ENCODE measurements around the gene SUFU.
"Not testable (repeated sequence)": the region's sequence is repeated elsewhere in the genome, so short reads cannot be mapped to it uniquely, and the experiment has no call there.

SUFU gene

DNA sequence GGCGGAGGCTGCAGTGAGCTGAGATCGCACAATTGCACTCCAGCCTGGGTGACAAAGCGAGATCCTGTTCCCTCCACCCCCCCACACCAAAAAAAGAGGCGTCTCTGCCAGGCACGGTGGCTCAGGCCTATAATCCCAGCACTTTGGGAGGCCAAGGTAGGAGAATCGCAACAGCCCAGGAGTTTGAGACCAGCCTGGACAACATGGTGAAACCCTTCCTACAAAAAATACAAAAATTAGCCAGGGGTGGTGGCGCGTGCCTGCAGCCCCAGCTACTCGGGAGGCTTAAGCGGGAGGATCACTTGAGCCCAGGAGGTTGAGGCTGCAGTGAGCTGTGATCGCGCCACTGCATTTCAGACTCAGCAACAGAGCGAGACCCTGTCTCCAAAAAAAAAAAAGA is 3.1 kb upstream of the SUFU start:
- H3K4me1 Mint-ChIP-seq (ENCODE audit: low read depth): peaks cover 38% of the 10 kb centered on the region
- H3K27me3 Mint-ChIP-seq; H3K27ac Mint-ChIP-seq; H3K4me3 Mint-ChIP-seq; H3K36me3 Mint-ChIP-seq; H3K9me3 Mint-ChIP-seq (ENCODE audit: low read depth): not testable (repeated sequence)

DNA sequence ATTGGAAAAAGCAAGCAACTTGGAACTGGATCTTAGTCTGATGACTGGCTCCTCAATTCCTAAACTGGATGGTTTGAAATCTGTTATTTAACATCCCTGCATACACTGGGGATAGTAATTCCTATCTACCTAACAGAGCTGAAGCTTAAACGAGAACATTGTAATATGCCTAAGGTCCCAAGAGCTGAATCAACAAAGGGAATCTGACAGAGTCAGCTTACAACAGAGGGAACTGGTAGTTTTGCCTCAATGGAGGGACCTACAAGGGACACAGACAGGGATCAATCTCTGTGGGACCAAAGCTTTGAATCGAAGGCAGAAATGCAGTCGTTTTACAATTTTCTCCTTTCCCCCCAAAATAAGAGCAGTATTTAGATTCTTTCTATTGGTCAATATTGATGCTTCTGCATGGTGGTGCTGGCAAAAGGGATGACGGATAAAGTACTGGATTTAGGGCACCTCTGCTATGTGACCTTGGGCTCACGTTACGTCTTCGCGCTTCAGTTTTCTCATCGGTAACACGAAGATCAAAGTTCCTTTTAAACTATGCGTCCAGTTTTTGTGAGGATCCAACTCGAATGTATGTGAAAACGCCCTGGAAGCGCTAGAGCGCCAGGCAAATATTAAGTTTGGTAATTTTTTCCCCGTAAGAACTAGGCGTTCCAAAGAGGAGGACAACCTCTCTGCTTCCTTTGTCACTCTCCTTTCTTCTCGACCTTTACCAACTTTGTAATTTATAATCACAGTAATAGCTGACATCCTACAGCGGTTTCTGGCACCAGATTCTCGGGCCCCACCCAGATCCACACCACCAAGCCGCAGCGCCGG is 2.4 kb upstream of the SUFU start:
- Mint-ChIP-seq H3K4me3 (no peak overlapping the region), H3K27me3 (no peaks in the 10 kb centered on the region), H3K9me3 (ENCODE audit: low read depth) (no peaks in the 10 kb centered on the region), H3K36me3 (peaks cover 3% of the 10 kb centered on the region), H3K4me1 (ENCODE audit: low read depth) (peaks cover 38% of the 10 kb centered on the region), H3K27ac (no peak overlapping the region)

DNA sequence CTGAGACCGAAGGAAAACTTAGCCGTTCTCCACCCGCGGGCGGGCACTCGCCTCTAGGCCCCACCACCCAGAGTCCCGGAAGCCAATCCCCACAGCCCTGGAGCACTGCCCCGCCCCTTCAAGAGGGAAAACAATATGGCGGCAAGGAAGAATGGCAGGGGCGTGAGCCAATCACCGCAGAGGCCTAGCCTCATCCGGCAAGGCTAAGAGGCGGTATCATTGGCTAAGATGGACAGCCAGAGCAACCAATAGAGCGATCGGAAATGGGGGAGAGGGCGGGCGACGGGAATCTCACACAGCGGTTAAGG is 1.8 kb upstream of the SUFU start:
- H3K4me1 Mint-ChIP-seq (ENCODE audit: low read depth): peaks cover 36% of the 10 kb centered on the region
- no peak overlapping the region for H3K4me3 Mint-ChIP-seq
- H3K27ac Mint-ChIP-seq: no peak overlapping the region
- peaks cover 3% of the 10 kb centered on the region for H3K36me3 Mint-ChIP-seq
- no peaks in the 10 kb centered on the region for H3K27me3 Mint-ChIP-seq
- H3K9me3 Mint-ChIP-seq (ENCODE audit: low read depth): no peaks in the 10 kb centered on the region

DNA sequence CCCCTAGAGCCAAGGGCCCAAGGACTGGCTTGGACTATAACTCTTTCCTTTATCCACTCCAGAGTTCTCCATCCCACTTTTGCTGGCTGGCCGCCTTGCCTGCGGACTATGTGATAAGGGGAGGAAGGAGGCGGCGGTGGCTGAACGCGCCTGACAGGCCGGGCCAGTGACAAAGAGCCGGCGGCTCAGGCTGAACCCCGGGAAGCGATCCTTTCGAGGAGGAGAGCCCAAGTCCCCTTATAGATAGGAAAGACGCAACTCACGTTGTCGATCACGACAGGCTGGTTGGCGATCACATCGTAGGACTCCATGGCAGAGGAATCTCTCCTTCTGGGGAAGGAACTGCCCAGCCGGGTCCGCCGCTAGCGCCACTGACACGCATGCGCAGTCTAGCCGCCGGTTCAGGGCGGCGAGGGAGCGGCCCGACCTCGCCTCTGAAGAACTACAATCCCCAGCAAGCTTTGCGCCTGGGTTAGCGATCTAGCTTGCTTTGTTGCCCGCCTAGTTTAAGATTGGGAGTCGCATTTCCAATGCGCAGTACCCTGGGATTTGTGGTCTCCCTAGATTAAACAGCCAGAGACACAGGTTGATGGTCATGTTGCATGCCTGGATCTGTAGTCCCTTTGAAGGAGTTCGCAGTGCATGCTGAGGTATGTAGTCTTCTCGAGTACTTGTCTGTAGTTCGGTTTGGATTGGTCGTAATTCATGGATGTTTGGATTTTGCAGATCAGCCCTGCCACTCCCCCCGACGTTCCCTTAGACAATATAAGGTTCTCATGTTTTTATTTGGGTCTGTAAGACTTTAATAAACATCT is 1.2 kb upstream of the SUFU start, which contains the start of gene ACTR1A:
ACTR1A (minus strand) TSS at position 376 of the 815 bp plus-strand sequence; CDS start at position 311, 65 bp downstream.
- no peaks in the 10 kb centered on the region for H3K27me3 Mint-ChIP-seq
- peaks cover 38% of the 10 kb centered on the region for H3K4me1 Mint-ChIP-seq (ENCODE audit: low read depth)
- no peaks in the 10 kb centered on the region for H3K9me3 Mint-ChIP-seq (ENCODE audit: low read depth)
- H3K4me3 Mint-ChIP-seq: no peak within 1 kb of the TSS
- peaks cover 3% of the 10 kb centered on the region for H3K36me3 Mint-ChIP-seq
- H3K27ac Mint-ChIP-seq: no peak within 1 kb of the TSS

DNA sequence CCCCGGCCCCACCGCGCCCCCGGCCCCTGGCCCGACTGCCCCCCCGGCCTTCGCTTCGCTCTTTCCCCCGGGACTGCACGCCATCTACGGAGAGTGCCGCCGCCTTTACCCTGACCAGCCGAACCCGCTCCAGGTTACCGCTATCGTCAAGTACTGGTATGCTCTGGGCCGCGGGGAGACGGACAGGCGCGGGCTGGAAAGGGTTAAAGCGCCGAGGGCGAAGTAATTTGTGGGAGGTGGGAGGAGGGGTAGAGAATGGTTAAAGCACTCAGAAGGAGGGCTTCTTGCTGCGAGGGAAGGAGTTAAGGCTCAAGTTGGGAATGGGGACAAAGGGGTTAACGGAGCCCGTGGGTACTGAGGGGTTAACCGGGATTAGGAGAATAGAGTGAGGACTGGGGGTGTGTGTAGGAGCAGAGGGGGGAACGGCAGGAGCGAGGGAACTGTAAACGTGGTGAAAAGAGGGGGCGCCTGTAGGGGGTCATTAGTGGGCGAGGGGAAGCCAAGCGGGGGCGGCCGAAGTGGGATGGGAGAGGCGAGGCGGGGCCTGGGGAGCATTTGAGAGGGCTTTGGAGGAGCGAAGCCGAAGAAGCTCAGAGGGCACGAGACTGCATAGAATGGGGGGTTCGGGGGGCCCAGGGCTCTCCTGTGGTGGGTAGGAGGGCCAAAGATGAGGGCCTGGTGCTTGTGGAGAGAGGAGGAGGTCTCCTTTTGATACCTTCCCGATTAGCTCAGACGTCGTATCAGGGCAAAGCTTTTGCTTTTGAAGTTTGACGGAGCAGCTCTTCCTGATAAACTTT is 605 bp downstream of the SUFU start:
- H3K27me3 Mint-ChIP-seq: no peaks in the 10 kb centered on the region
- peak overlapping the region; percentile 34 for H3K27ac Mint-ChIP-seq
- H3K36me3 Mint-ChIP-seq: no peaks in the 10 kb centered on the region
- no peaks in the 10 kb centered on the region for H3K9me3 Mint-ChIP-seq (ENCODE audit: low read depth)
- peaks cover 29% of the 10 kb centered on the region for H3K4me1 Mint-ChIP-seq (ENCODE audit: low read depth)
- no peak overlapping the region for H3K4me3 Mint-ChIP-seq

DNA sequence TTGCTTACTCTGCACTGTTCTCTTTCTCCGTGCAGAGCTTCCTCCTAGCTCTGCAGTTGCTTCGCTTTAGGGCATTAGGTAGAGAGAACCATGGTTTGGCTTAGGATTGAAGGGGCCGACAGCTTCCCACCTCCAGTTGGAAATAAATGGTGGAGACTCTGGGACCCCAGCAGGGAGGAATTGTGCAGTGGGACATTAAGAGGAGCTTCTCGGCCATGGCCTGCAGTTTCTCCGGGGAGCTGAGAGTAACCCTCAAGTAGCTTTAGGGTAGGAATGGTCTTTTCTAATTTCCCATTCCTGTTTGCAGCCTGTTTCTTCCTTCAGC is 1.2 kb downstream of the SUFU start:
- Mint-ChIP-seq H3K36me3 (no peaks in the 10 kb centered on the region), H3K27ac (peak overlapping the region; percentile 34), H3K4me1 (ENCODE audit: low read depth) (peaks cover 27% of the 10 kb centered on the region), H3K27me3 (no peaks in the 10 kb centered on the region), H3K9me3 (ENCODE audit: low read depth) (no peaks in the 10 kb centered on the region), H3K4me3 (no peak overlapping the region)

DNA sequence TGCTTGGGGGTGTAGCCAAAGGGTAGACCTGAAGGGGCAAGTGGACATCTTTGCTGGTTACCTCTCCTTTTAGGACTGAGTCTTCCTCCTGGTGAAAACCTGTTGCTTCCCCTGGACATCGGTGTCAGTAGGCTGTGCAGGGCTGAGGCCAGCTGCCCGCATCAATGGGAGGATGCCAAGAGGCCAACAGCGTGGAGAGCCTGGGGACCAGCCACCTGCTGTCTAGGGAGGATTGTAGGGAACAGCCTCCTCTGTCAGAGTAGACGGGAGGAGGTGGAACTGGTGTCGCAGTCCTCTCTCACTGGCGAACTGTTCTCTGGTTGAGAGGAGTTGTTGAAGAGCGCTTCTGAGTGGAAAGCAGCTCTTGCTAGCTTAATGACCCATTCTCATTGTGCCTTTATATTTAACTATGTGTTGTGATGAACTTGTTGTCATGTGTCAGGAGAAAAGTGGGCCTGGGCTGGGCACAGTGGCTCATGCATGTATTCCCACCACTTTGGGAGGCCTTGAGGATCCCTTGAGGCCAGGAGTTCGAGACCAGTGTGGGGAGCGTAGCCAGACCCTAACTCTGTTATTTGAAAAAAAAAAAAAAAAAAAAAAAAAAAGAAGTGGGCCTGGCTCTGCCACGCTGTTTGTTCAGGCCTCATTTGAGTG is 1.8 kb downstream of the SUFU start:
- no peaks in the 10 kb centered on the region for H3K36me3 Mint-ChIP-seq
- H3K27me3 Mint-ChIP-seq: no peaks in the 10 kb centered on the region
- peak overlapping the region; percentile 30 for H3K4me3 Mint-ChIP-seq
- H3K4me1 Mint-ChIP-seq (ENCODE audit: low read depth): peaks cover 26% of the 10 kb centered on the region
- H3K9me3 Mint-ChIP-seq (ENCODE audit: low read depth): no peaks in the 10 kb centered on the region
- H3K27ac Mint-ChIP-seq: no peak overlapping the region

DNA sequence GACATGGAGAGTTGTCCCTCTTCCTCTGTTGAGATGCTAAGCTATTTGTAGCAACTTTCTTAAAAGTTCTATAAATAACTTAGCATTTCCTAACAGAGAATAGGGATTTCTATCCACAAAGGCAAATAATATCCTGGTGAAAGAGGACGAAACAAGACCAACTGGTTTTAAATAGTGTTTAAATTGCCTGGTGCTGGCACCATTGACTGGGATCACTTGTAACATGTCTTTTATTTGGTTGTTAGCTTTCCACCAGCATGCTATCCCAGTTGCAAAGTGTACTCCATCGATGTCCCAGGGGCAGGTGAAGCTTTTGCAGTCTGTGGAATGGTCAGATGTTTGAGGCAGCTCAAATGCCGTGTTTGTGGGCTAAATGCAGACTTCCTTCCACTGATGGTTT is 3.7 kb downstream of the SUFU start:
- H3K4me3 Mint-ChIP-seq: no peak overlapping the region
- H3K4me1 Mint-ChIP-seq (ENCODE audit: low read depth): peaks cover 36% of the 10 kb centered on the region

DNA sequence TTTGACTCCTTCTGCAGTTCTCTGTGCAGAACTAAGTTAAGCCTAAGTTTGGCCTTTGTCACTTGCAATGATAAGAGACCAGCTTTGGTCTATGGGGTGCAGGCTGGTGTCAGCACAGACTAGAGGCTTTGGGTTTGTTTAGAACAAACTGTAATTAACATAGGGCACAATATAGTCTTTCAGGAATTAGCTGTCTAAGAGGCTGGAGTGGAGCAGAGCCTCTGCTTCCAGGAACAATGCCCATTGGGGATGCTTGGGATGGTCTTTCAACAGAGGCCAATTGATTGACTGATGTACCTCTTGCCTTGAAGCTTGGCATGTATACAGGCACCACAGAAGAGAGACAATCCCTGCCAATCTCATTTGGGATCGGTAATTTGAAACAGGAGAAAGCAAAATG is 4.7 kb downstream of the SUFU start:
- Mint-ChIP-seq H3K4me1 (ENCODE audit: low read depth) (peaks cover 36% of the 10 kb centered on the region), H3K27ac (no peak overlapping the region), H3K9me3 (ENCODE audit: low read depth) (no peaks in the 10 kb centered on the region), H3K27me3 (no peaks in the 10 kb centered on the region), H3K4me3 (no peak overlapping the region), H3K36me3 (peaks cover 3% of the 10 kb centered on the region)

More for the DNA sequence above, 3.7 kb downstream of the SUFU start:
- Mint-ChIP-seq H3K9me3 (ENCODE audit: low read depth) (no peaks in the 10 kb centered on the region), H3K27ac (no peak overlapping the region), H3K27me3 (no peaks in the 10 kb centered on the region), H3K36me3 (peaks cover 3% of the 10 kb centered on the region)

DNA sequence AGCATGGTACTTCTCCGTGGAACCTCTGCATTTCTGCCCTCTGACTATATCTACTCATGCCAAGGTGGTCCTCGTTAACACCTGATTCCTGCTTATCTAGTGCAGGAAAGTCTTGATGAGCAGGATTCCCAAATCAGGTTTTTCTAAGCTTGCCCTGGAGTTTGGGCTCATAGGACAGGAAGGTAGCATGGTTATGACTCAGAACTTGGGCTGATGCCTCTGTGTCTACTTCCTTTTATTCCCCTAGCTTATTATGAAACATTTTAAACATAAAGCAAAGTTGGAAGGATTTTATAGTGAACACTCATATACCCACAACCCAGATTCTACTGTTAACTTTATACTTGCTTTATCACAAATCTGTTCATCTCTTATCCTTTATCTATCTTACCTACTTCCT is 5.6 kb downstream of the SUFU start:
- Mint-ChIP-seq H3K36me3 (peaks cover 3% of the 10 kb centered on the region), H3K27me3 (no peaks in the 10 kb centered on the region), H3K4me1 (ENCODE audit: low read depth) (peaks cover 36% of the 10 kb centered on the region), H3K4me3 (no peak overlapping the region), H3K27ac (peak overlapping the region; percentile 5), H3K9me3 (ENCODE audit: low read depth) (no peaks in the 10 kb centered on the region)

DNA sequence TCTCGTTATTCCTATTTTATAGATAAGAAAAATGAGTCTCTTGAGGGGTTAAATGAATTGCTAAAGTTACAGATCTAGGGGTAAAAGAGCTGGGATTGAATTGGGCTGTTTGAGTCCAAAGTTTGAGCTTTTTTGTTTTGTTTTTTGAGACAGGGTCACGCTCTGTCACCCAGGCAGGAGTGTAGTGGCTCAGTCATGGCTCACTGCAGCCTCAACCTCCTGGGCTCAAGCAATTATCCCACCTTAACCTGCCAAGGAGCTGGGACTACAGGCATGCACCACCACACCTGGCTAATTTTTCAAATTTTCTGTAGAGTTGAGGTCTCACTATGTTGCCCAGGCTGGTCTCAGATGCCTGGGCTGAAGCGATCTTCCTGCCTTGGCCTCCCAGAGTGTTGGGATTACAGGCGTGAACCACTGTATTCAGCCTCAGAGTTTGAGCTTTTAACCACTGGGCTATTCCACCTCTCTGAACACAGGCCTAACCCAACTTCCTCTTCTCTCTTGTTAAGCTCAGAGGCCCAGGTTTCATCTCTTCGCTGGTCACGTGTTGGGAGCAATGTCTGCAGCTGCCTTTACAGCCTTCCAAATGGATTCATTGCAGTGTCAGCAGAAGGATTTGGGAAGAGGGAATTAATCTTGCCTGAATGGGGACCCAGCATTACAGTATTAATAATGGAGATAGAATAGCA is 8.0 kb downstream of the SUFU start:
- H3K9me3 Mint-ChIP-seq (ENCODE audit: low read depth): no peaks in the 10 kb centered on the region
- H3K4me1 Mint-ChIP-seq (ENCODE audit: low read depth): peaks cover 24% of the 10 kb centered on the region
- H3K4me3 Mint-ChIP-seq: no peak overlapping the region
- H3K36me3 Mint-ChIP-seq: peaks cover 3% of the 10 kb centered on the region
- no peaks in the 10 kb centered on the region for H3K27me3 Mint-ChIP-seq
- peak overlapping the region; percentile 72 for H3K27ac Mint-ChIP-seq

DNA sequence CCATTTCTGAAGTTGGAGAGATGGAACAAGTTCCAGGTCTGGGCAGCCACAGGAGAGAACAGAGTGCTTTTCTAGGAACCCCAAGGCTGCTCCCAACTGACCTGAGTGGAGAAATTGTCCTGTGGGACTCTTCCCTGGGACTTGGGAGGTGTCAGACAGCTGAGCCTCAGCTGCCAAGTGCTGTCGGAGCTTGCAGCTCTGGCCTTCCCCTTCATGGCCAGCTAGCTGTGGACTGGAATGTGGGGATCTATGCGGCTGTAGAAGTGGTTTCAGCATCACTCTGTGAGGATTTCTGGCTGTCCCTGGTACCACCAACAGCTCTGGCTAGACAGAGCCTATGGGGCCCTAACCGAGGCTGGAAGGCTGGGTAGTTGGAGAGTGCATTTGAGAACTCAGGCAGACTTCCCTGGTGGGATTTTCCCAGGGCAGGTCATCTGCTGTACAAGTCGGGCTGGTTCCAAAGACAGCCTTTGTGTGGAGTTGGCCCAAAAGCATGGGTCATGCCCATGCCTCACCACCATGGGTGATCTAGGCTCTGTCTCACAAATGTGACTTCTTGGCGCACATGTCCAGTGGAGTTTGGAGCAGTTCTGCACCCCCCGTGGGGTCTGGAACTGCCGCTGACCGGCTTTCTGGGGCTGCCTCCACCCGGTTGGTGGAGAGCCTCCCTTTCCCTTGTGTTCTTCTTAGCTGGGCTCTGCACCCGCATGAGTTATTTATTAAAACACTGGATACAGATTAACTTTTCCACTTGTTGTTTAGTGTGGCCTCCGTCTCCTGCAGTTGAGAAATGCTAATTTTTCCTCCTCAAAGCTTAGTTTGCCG is 10.9 kb downstream of the SUFU start:
- Mint-ChIP-seq H3K4me3 (no peak overlapping the region), H3K36me3 (peaks cover 3% of the 10 kb centered on the region), H3K27ac (no peak overlapping the region), H3K9me3 (ENCODE audit: low read depth) (no peaks in the 10 kb centered on the region), H3K4me1 (ENCODE audit: low read depth) (peaks cover 10% of the 10 kb centered on the region), H3K27me3 (no peaks in the 10 kb centered on the region)

DNA sequence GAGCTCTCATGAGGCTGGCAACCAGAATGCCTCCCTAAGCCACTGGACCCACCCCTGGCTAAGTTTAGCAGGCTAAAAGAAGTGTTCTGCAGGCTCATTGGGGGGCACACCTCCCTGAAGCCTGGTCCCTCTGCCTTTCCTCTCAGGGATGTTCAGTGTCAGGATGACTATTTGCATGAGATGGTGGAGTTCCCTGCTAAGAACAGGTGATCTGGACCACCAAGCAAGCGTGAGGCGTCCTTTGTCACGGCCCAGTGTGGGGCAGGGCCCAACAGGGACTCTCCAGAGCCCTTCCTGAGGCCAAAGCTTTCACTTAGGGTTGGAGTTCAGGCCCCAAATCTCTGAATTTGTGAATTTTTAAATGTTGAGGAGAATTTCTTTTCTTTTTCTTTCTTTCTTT is 12.0 kb downstream of the SUFU start:
- Mint-ChIP-seq H3K36me3 (peaks cover 3% of the 10 kb centered on the region), H3K27ac (no peak overlapping the region), H3K27me3 (no peaks in the 10 kb centered on the region), H3K9me3 (ENCODE audit: low read depth) (no peaks in the 10 kb centered on the region), H3K4me1 (ENCODE audit: low read depth) (peaks cover 12% of the 10 kb centered on the region), H3K4me3 (no peak overlapping the region)
